ENCODE measurements around the gene NUDT6. TPM values are rescaled to one million over a fixed set of nuclear protein-coding genes. Genes with fewer than 3 reads are reported as not detected.

NUDT6 gene
- total RNA-seq, 1 donor from 2014 or later, result 9.3 TPM

DNA sequence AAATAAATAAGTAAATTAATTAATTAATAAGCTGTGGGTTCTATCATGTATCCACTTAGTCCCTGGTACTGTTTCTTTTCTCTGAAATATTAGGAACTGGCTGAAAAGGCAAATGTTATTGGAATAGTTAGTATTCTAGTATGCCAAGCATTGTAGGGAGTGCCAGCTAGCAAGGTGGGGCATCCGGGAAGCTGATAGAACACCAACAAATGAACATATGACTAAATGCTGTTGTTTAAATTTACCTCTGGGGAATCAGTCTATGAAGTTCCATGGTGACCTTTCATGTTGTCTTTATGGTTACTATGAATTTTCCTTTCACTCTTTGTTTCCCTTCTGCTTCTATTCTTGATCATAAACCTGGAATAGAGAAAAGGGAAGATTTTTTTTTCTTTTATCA, 32.7 kb downstream of the NUDT6 start:
- Mint-ChIP-seq H3K27ac (no peak overlapping the region), H3K9me3 (no peaks in the 10 kb centered on the region), H3K36me3 (peaks cover 30% of the 10 kb centered on the region), H3K4me1 (no peaks in the 10 kb centered on the region), H3K4me3 (no peak overlapping the region), H3K27me3 (ENCODE audit: low read depth) (no peaks in the 10 kb centered on the region)
- no peak for TF ChIP-seq CTCF (IDR thresholded peaks at IDR 0.05; ENCODE audit: unreplicated experiment)
- DNase-seq (ENCODE audit: low spot score in 2 of 2, unreplicated experiment in 2 of 2), result no peak

DNA sequence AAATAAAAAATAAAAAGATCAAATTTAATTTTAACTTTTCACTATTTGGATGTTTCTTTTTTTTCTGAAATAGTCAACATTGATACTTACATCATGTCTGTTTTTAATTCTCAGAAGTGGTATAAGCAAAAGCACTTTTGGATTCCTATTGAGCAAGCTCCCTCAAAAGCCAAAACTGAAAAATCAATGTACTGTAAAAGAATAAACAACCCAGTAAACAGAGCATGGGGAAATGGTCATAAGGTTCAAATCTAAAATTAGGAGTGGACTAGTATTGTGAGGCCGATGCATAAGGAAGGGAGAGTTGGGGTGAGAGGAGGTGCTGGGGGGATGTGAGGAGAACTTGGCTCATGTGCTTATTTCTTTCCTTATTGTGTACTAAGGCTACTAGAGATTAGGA, 37.9 kb downstream of the NUDT6 start:
- no peaks in the 10 kb centered on the region for H3K27me3 Mint-ChIP-seq (ENCODE audit: low read depth)
- no peak for TF ChIP-seq CTCF (IDR thresholded peaks at IDR 0.05; ENCODE audit: unreplicated experiment)
- peaks cover 51% of the 10 kb centered on the region for H3K36me3 Mint-ChIP-seq
- H3K4me1 Mint-ChIP-seq, result no peaks in the 10 kb centered on the region
- no peak overlapping the region for H3K4me3 Mint-ChIP-seq
- no peak for DNase-seq (ENCODE audit: low spot score in 2 of 2, unreplicated experiment in 2 of 2)
- peaks cover 17% of the 10 kb centered on the region for H3K9me3 Mint-ChIP-seq
- H3K27ac Mint-ChIP-seq, result no peak overlapping the region

DNA sequence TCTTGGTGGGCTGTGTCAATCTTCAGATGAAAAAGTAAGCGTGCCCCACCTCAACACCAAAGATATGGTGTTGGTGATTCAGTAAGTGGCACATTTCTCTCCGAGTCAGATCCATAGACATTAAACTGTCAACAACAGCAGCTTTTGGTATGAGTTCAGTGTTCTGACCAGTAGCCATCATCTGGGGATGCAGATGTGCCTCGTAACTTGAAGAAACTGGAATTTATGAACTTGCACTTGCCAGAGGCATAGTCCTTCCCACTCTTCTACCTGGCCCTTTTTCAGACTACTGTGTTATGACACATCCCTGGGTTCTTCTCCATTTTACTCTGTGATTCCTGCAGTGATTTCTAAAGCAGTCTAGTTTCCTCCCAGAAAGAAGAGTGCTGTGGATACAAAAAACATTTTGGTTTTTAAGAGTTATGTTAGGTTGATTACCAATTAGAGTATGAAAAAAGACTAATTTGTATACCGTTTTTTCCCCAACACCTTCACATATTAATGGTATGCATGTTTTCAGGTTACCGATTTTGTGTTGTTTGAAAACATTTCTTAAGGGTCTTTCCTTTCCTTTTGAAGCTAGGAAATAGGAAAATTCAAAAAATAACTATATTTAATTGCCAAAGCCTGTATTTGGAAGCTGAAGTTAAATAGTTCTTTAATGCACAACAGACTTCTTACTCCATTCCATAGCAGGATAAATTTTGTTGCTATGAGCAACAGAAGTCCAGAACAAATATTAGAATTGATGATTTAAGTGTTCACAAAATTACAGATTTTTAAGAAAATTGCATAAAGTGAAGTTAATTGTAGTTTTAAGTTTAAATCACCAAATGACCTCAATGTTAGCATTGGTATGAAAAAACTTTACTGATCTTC, 39.3 kb downstream of the NUDT6 start:
- Mint-ChIP-seq H3K4me1 (no peaks in the 10 kb centered on the region), H3K27ac (no peak overlapping the region), H3K27me3 (ENCODE audit: low read depth) (no peaks in the 10 kb centered on the region), H3K36me3 (peaks cover 61% of the 10 kb centered on the region), H3K9me3 (peaks cover 28% of the 10 kb centered on the region), H3K4me3 (no peak overlapping the region)
- no peak for DNase-seq (ENCODE audit: low spot score in 2 of 2, unreplicated experiment in 2 of 2)
- TF ChIP-seq CTCF (IDR thresholded peaks at IDR 0.05; ENCODE audit: unreplicated experiment), result no peak

GRCh38 chr4:122879001-122879400, 43.4 kb downstream of the NUDT6 start:
- no peak for TF ChIP-seq CTCF (IDR thresholded peaks at IDR 0.05; ENCODE audit: unreplicated experiment)
- Mint-ChIP-seq H3K27ac (no peak overlapping the region), H3K4me1 (no peaks in the 10 kb centered on the region), H3K9me3 (peaks cover 28% of the 10 kb centered on the region), H3K27me3 (ENCODE audit: low read depth) (no peaks in the 10 kb centered on the region), H3K36me3 (peaks cover 43% of the 10 kb centered on the region), H3K4me3 (no peak overlapping the region)
- DNase-seq (ENCODE audit: low spot score in 2 of 2, unreplicated experiment in 2 of 2), result no peak

DNA sequence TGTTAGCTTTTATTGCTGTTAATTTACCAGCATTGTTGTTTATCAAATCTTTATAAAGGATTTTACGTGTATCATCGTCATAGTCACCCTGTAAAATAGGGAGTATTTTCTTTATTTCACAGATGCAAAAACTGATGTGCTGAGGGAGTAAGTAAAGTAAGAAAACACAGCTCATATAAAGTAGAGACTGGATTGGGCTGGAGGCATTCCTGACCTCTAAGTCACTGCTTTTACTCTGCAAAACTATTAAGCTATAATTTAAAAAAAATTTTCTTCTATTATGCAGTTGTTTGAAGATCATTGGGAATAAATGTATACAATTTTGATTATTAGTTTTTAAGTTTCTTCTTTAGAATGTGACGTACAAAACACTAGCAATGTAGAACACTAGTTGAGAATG, 45.9 kb downstream of the NUDT6 start:
- TF ChIP-seq CTCF (IDR thresholded peaks at IDR 0.05; ENCODE audit: unreplicated experiment), result no peak
- DNase-seq (ENCODE audit: low spot score in 2 of 2, unreplicated experiment in 2 of 2), result no peak
- Mint-ChIP-seq H3K27ac (no peak overlapping the region), H3K4me1 (no peaks in the 10 kb centered on the region), H3K36me3 (peaks cover 38% of the 10 kb centered on the region), H3K9me3 (peaks cover 34% of the 10 kb centered on the region), H3K4me3 (no peak overlapping the region), H3K27me3 (ENCODE audit: low read depth) (no peaks in the 10 kb centered on the region)

Measured in mesothelial cell of epicardium (in vitro differentiated cells).